Measurements from ENCODE around the gene HPS6. TPM values are rescaled to one million over a fixed set of nuclear protein-coding genes. Genes with fewer than 3 reads are reported as not detected.

Gene HPS6
- polyA plus RNA-seq, 1 donor from 2014 or later: 21.9 TPM

- Mint-ChIP-seq H3K27ac (peak overlapping the region in 1 of 3 donors; percentile 50), H3K4me3 (no peak overlapping the region), H3K4me1 (peaks cover 0 to 8% (median 7%) of the 10 kb centered on the region in 3 donors), H3K36me3 (peaks cover 2% of the 10 kb centered on the region), H3K27me3 (no peaks in the 10 kb centered on the region), H3K9me3 (no peaks in the 10 kb centered on the region)
Measured at GRCh38 chr10:102102421-102102820, 37.3 kb downstream of the HPS6 start.

GRCh38 chr10:102106998-102107397 is 41.8 kb downstream of the HPS6 start:
- Mint-ChIP-seq H3K4me1 (peaks cover 2 to 8% (median 7%) of the 10 kb centered on the region in 3 donors), H3K36me3 (peaks cover 1% of the 10 kb centered on the region), H3K4me3 (no peak overlapping the region), H3K27ac (no peak overlapping the region), H3K9me3 (no peaks in the 10 kb centered on the region), H3K27me3 (no peaks in the 10 kb centered on the region)

- Mint-ChIP-seq H3K27me3 (no peaks in the 10 kb centered on the region), H3K27ac (peak overlapping the region in 1 of 3 donors; percentile 32), H3K36me3 (no peaks in the 10 kb centered on the region), H3K4me1 (peaks cover 11 to 21% (median 16%) of the 10 kb centered on the region in 3 donors), H3K9me3 (no peaks in the 10 kb centered on the region), H3K4me3 (no peak overlapping the region)
Measured at GRCh38 chr10:102109166-102110116, 44.3 kb downstream of the HPS6 start.

GRCh38 chr10:102111276-102111675 is 46.1 kb downstream of the HPS6 start:
- Mint-ChIP-seq H3K9me3 (no peaks in the 10 kb centered on the region), H3K27ac (peak overlapping the region in 1 of 3 donors; percentile 39), H3K4me3 (no peak overlapping the region), H3K36me3 (no peaks in the 10 kb centered on the region), H3K27me3 (no peaks in the 10 kb centered on the region), H3K4me1 (peaks cover 18 to 28% (median 21%) of the 10 kb centered on the region in 3 donors)

GRCh38 chr10:102112210-102112817 is 47.2 kb downstream of the HPS6 start:
- no peaks in the 10 kb centered on the region for H3K36me3 Mint-ChIP-seq
- peaks cover 23 to 35% (median 29%) of the 10 kb centered on the region in 3 donors for H3K4me1 Mint-ChIP-seq
- H3K27me3 Mint-ChIP-seq: no peaks in the 10 kb centered on the region
- H3K27ac Mint-ChIP-seq: no peak overlapping the region
- H3K9me3 Mint-ChIP-seq: no peaks in the 10 kb centered on the region
- H3K4me3 Mint-ChIP-seq: peak overlapping the region in 2 of 4 donors; percentile 43 to 65

GRCh38 chr10:102113261-102113955 is 48.3 kb downstream of the HPS6 start:
- H3K4me1 Mint-ChIP-seq: peaks cover 23 to 42% (median 37%) of the 10 kb centered on the region in 3 donors
- peak overlapping the region; percentile 36 to 40 (median 36) for H3K27ac Mint-ChIP-seq
- H3K9me3 Mint-ChIP-seq: no peaks in the 10 kb centered on the region
- H3K36me3 Mint-ChIP-seq: no peaks in the 10 kb centered on the region
- H3K27me3 Mint-ChIP-seq: no peaks in the 10 kb centered on the region
- H3K4me3 Mint-ChIP-seq: peak overlapping the region; percentile 36 to 88 (median 65)

GRCh38 chr10:102113956-102114857 is 49.1 kb downstream of the HPS6 start:
- Mint-ChIP-seq H3K9me3 (no peaks in the 10 kb centered on the region), H3K27ac (peak overlapping the region; percentile 85 to 97 (median 94)), H3K4me3 (peak overlapping the region; percentile 82 to 97 (median 90)), H3K4me1 (peaks cover 28 to 49% (median 43%) of the 10 kb centered on the region in 3 donors), H3K27me3 (no peaks in the 10 kb centered on the region), H3K36me3 (no peaks in the 10 kb centered on the region)

GRCh38 chr10:102114861-102115618 is 49.9 kb downstream of the HPS6 start:
- peaks cover 28 to 50% (median 43%) of the 10 kb centered on the region in 3 donors for H3K4me1 Mint-ChIP-seq
- peak overlapping the region; percentile 85 to 97 (median 94) for H3K27ac Mint-ChIP-seq
- H3K4me3 Mint-ChIP-seq: peak overlapping the region; percentile 82 to 97 (median 90)
- H3K36me3 Mint-ChIP-seq: no peaks in the 10 kb centered on the region
- H3K9me3 Mint-ChIP-seq: no peaks in the 10 kb centered on the region
- H3K27me3 Mint-ChIP-seq: no peaks in the 10 kb centered on the region

- peak overlapping the region; percentile 86 to 97 (median 94) for H3K27ac Mint-ChIP-seq
- no peaks in the 10 kb centered on the region for H3K9me3 Mint-ChIP-seq
- H3K27me3 Mint-ChIP-seq: no peaks in the 10 kb centered on the region
- H3K4me3 Mint-ChIP-seq: peak overlapping the region; percentile 82 to 97 (median 90)
- peaks cover 28 to 50% (median 43%) of the 10 kb centered on the region in 3 donors for H3K4me1 Mint-ChIP-seq
- no peaks in the 10 kb centered on the region for H3K36me3 Mint-ChIP-seq
Measured at GRCh38 chr10:102115775-102116174, 50.6 kb downstream of the HPS6 start.

GRCh38 chr10:102116656-102117055 is 51.5 kb downstream of the HPS6 start:
- Mint-ChIP-seq H3K36me3 (no peaks in the 10 kb centered on the region), H3K27me3 (no peaks in the 10 kb centered on the region), H3K4me1 (peaks cover 28 to 50% (median 43%) of the 10 kb centered on the region in 3 donors), H3K4me3 (peak overlapping the region; percentile 2 to 95 (median 66)), H3K9me3 (no peaks in the 10 kb centered on the region), H3K27ac (peak overlapping the region; percentile 63 to 94 (median 86))

Other genes starting within 250 kb of the HPS6 start
- 47.8 TPM for gene OGA, start 246.9 kb upstream of the HPS6 start, polyA plus RNA-seq
- gene KCNIP2, start 221.5 kb upstream of the HPS6 start, polyA plus RNA-seq: 14.5 TPM
- 39.3 TPM for gene ARMH3, start 9.2 kb upstream of the HPS6 start, polyA plus RNA-seq
- gene LDB1, start 55.0 kb downstream of the HPS6 start, polyA plus RNA-seq: 24.8 TPM
- gene PPRC1, start 67.7 kb downstream of the HPS6 start, polyA plus RNA-seq: 14.2 TPM
- 56.9 TPM for gene NOLC1, start 87.0 kb downstream of the HPS6 start, polyA plus RNA-seq
- gene ELOVL3, start 160.9 kb downstream of the HPS6 start, polyA plus RNA-seq: not detected
- not detected for gene PITX3, start 176.2 kb downstream of the HPS6 start, polyA plus RNA-seq
- 12.6 TPM for gene GBF1, start 180.2 kb downstream of the HPS6 start, polyA plus RNA-seq